ENCODE data around the gene FAM8A1. TPM values are rescaled to one million over a fixed set of nuclear protein-coding genes. Genes with fewer than 3 reads are reported as not detected.
A peak's percentile ranks its signal among the peaks of the same experiment; 100 is the strongest.

The FAM8A1 gene
- total and polyA plus RNA-seq, 2 of the 13 experiments (the other 11 are each of a cell fraction or from before 2014, with no cell fraction given) = 30.5 to 34.3 TPM

GRCh38 chr6:17602888-17603287 is 2.8 kb downstream of the FAM8A1 start (continued):
- TF ChIP-seq, protein P1, sequence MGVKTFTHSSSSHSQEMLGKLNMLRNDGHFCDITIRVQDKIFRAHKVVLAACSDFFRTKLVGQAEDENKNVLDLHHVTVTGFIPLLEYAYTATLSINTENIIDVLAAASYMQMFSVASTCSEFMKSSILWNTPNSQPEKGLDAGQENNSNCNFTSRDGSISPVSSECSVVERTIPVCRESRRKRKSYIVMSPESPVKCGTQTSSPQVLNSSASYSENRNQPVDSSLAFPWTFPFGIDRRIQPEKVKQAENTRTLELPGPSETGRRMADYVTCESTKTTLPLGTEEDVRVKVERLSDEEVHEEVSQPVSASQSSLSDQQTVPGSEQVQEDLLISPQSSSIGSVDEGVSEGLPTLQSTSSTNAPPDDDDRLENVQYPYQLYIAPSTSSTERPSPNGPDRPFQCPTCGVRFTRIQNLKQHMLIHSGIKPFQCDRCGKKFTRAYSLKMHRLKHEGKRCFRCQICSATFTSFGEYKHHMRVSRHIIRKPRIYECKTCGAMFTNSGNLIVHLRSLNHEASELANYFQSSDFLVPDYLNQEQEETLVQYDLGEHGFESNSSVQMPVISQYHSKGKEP (CRISPR knock-in tag; IDR thresholded peaks at IDR 0.05) = no peak
- TF ChIP-seq TCF7 (IDR thresholded peaks at IDR 0.05; ENCODE audit: low read depth) (peak; percentile 80), ZNF224 (CRISPR knock-in tag; IDR thresholded peaks at IDR 0.05) (no peak), ZNF232 (CRISPR knock-in tag; IDR thresholded peaks at IDR 0.05; ENCODE audit: borderline replicate concordance) (no peak), FOXP1 (IDR thresholded peaks at IDR 0.05) (no peak), FOXP1 (CRISPR knock-in tag; IDR thresholded peaks at IDR 0.05) (no peak), ZNF124 (CRISPR knock-in tag; IDR thresholded peaks at IDR 0.05) (no peak), NR2F1 (CRISPR knock-in tag; IDR thresholded peaks at IDR 0.05) (no peak), MYC (CRISPR knock-in tag; IDR thresholded peaks at IDR 0.05; ENCODE audit: borderline replicate concordance) (no peak), ZNF569 (CRISPR knock-in tag; IDR thresholded peaks at IDR 0.05; ENCODE audit: borderline replicate concordance) (no peak), ZSCAN22 (CRISPR knock-in tag; IDR thresholded peaks at IDR 0.05) (no peak), NR3C1 (CRISPR knock-in tag; IDR thresholded peaks at IDR 0.05) (no peak), ZNF749 (CRISPR knock-in tag; IDR thresholded peaks at IDR 0.05; ENCODE audit: borderline replicate concordance) (no peak), CSRNP1 (CRISPR knock-in tag; IDR thresholded peaks at IDR 0.05) (no peak), POLR2AphosphoS5 (IDR thresholded peaks at IDR 0.05; ENCODE audit: low read depth, low read length) (peak; percentile 34; the same call in 1 of the 2 replicates), ZNF629 (CRISPR knock-in tag; conservative IDR thresholded peaks at IDR 0.05) (no peak), ZBTB21 (CRISPR knock-in tag; IDR thresholded peaks at IDR 0.05) (no peak), ZFP62 (CRISPR knock-in tag; IDR thresholded peaks at IDR 0.05) (no peak), EHMT2 (IDR thresholded peaks at IDR 0.05; ENCODE audit: borderline replicate concordance, low read depth, low read length) (no peak)
- TF ChIP-seq, protein P2, sequence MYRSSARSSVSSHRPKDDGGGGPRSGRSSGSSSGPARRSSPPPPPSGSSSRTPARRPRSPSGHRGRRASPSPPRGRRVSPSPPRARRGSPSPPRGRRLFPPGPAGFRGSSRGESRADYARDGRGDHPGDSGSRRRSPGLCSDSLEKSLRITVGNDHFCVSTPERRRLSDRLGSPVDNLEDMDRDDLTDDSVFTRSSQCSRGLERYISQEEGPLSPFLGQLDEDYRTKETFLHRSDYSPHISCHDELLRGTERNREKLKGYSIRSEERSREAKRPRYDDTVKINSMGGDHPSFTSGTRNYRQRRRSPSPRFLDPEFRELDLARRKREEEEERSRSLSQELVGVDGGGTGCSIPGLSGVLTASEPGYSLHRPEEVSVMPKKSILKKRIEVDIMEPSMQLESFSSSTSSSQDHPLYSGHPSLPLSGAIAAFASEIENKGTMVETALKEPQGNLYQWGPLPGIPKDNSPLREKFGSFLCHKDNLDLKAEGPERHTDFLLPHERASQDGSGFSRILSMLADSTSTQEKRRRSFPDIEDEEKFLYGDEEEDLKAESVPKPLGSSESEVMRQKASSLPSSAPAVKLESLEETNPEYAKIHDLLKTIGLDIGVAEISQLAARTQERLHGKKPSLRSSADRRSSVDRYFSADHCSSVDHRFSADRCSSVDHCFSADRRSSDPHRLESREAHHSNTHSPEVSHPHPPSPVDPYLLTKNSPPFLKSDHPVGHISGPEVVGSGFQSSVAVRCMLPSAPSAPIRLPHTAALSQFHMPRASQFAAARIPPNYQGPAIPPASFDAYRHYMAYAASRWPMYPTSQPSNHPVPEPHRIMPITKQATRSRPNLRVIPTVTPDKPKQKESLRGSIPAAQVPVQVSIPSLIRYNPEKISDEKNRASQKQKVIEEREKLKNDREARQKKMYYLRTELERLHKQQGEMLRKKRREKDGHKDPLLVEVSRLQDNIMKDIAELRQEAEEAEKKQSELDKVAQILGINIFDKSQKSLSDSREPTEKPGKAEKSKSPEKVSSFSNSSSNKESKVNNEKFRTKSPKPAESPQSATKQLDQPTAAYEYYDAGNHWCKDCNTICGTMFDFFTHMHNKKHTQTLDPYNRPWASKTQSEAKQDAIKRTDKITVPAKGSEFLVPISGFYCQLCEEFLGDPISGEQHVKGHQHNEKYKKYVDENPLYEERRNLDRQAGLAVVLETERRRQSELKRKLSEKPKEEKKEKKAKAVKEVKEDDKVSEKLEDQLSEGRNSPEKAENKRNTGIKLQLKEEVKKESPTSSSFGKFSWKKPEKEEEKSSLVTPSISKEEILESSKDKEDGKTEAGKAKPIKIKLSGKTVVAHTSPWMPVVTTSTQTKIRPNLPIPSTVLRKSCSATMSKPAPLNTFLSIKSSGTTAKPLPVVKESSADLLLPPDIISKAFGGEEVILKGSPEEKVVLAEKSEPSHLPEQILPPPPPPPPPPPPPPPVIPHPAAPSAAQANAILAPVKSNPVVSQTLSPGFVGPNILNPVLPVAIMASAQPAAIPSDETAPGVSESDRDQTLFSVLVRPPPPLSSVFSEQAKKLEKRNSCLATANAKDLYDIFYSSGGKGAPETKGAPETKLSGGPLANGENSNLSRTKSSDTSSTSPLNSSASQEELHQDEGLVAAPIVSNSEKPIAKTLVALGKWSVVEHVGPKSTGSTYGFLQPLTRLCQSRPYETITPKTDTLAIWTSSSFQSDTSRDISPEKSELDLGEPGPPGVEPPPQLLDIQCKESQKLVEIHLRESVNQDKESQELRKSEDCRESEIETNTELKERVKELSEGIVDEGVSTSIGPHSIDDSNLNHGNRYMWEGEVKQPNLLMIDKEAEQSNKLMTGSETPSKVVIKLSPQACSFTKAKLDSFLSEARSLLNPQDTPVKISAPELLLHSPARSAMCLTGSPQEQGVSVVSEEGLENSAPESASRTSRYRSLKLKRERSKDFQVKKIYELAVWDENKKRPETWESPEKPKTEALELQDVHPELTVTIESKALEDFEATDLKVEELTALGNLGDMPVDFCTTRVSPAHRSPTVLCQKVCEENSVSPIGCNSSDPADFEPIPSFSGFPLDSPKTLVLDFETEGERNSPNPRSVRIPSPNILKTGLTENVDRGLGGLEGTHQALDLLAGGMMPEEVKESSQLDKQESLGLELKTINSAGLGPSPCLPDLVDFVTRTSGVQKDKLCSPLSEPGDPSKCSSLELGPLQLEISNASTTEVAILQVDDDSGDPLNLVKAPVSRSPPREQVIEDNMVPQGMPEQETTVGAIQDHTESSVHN (CRISPR knock-in tag; IDR thresholded peaks at IDR 0.05) = no peak
